Measurements from ENCODE around the gene CBARP.
"Not testable (repeated sequence)": the region's sequence is repeated elsewhere in the genome, so short reads cannot be mapped to it uniquely, and the experiment has no call there.

The CBARP gene

GRCh38 chr19:1213391-1214286, 24.2 kb downstream of the CBARP start:
- peak; percentile 31 for DNase-seq (ENCODE audit: low read depth)

DNA sequence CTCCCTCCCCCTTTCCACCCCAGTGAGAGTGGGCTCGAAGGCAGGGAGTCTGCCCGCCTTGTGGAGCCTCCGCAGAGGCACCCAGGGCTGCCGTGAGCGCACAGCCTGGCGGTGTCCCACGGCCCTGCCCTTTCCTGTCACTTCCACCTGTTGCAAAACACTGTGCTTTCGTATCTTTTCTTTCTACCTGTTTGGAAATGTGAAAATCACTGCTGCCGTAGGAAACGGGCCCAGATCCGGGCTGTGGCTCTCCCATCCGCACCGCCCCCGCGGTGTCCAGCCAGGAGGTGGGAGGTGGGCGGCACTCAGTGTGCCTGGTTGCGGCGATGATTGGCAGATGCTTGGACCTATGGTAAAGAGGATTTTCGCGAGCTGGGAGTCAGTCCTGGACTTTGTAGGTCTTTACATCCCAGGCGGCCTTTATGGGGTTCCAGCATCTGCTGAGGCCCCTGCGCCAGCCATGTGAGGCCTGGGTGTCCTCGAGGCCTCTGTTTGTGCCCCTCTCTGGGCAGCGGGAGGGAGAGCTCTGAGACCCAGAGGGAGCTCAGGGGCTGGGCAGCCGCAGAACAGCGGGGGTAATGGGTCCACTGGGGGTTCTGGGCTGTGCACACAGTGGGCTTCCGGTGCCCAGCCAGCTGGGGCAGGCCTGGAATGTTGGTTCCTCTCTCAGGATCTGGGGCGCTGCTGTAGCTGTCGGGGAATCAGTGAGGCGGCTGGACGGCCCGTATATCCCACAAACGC, 26.1 kb downstream of the CBARP start:
- DNase-seq (ENCODE audit: low read depth): no peak

DNA sequence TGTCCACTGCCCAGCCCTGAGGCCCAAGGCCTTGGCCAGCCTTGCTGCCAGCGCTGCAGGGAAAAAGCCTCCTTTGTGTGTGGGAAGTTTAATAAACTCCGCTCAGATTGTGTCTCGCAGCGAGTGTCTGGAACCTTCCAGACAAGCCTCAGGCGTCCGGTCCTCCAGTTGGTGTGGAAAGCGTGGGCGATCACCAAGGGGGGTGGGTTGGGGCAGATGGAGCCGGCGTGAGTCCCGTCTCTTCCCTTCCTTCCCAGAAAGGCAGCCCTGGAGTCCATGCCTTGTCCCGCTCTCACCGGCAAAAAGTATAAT, 27.6 kb downstream of the CBARP start:
- DNase-seq (ENCODE audit: low read depth): no peak

DNA sequence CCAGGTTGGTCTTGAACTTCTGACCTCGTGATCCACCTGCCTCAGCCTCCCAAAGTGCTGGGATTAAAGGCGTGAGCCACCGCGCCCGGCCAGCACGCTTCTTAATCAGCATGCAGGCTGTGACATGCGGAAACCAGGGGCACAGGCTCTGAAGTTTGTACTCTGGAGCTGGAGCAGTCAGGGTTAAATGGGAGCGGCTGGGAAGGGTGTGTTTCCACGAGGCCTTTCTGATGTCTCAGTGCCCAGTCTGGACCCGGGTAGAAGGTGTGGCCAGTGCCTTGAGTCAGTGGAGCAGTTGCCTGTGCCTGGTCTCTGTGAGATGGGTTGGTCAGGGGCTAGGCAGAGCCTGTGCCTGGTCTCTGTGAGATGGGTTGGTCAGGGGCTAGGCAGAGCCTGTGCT, 29.0 kb downstream of the CBARP start:
- not testable (repeated sequence) for DNase-seq (ENCODE audit: low read depth)

GRCh38 chr19:1206864-1207450, 30.8 kb downstream of the CBARP start:
- DNase-seq (ENCODE audit: low read depth): no peak

DNA sequence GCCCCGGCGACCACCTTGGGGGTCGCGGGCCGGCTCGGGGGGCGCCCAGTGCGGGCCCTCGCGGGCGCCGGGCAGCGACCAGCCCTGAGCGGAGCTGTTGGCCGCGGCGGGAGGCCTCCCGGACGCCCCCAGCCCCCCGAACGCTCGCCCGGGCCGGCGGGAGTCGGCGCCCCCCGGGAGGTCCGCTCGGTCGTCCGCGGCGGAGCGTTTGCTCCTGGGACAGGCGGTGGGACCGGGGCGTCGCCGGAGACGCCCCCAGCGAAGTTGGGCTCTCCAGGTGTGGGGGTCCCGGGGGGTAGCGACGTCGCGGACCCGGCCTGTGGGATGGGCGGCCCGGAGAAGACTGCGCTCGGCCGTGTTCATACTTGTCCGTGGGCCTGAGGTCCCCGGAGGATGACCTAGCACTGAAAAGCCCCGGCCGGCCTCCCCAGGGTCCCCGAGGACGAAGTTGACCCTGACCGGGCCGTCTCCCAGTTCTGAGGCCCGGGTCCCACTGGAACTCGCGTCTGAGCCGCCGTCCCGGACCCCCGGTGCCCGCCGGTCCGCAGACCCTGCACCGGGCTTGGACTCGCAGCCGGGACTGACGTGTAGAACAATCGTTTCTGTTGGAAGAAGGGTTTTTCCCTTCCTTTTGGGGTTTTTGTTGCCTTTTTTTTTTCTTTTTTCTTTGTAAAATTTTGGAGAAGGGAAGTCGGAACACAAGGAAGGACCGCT, 31.5 kb downstream of the CBARP start:
- DNase-seq (ENCODE audit: low read depth): no peak

DNA sequence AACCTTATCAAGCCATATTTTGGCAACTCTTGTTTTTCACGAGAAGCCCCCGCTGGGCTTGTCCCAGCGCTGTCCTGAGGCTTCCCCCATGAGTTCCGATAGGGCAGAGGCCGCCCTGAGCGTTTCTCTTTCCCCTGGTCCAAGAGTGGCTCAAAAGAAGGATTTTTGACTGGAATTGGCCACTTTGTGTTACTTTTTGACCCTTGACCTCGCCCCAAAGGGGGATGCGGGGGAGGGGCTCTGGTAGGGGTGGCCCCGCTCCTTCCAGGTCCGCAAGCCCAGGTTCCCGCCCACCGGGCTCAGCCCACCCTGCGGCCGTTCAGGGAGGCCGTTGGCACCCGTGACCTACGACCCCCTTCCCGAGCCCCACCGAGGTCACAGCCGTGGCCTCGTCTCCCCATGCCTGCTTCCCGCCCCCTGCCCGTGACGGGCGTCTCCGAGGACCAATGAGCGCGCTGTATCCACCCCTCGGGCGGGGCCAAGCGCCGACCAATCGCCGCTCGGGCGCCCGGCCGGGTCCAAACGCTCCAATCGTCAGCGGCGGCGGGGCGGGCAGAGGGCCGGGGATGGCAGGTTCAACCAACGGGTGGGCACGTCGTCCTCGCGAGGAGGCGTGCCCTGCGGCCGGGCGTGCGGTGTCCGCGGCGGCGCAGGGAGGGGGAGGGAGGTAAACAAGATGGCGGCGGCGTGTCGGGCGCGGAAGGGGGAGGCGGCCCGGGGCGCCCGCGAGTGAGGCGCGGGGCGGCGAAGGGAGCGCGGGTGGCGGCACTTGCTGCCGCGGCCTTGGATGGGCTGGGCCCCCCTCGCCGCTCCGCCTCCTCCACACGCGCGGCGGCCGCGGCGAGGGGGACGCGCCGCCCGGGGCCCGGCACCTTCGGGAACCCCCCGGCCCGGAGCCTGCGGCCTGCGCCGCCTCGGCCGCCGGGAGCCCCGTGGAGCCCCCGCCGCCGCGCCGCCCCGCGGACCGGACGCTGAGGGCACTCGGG, 32.4 kb downstream of the CBARP start, which contains the start of gene STK11:
STK11 (plus strand) TSS at position 665 of the 986 bp plus-strand sequence. CDS start 1,136 bp downstream, outside the sequence.
- DNase-seq (ENCODE audit: low read depth): peak; percentile 99

DNA sequence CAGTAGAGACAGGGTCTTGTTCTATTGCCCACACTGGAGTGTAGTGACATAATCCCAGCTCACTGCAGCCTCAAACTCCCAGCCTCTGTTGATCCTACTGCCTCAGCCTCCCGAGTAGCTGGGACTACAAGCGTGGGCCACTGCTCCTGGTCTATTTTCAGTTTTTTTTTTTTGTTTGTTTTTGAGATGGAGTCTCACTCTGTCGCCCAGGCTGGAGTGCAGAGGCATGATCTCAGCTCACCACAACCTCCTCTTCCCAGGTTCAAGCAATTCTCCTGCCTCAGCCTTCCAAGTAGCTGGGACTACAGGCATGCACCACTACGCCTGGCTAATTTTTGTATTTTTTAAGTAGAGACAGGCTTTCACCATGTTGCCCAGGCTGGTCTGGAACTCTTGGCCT, 37.2 kb downstream of the CBARP start:
- DNase-seq (ENCODE audit: low read depth): not testable (repeated sequence)

DNA sequence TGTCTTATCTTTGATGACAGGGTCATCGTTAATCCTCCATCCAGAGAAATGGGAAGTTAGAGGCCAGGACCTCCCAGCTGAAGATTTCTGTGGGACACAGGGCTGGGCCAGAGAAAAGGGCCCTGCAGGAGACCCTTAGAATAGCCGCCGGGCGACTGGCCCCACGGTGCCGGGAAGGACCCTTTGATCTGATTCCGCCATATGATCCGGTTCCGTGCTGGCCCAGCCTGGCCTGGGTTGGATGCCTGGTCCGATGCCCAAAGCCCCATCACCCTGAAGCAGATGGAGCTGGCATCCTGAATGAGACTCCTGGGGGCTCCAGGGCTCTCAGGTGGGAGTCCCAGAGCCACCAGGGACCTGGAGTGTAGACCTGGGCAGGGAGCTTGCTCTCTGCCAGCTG, 38.3 kb downstream of the CBARP start:
- no peak for DNase-seq (ENCODE audit: low read depth)

GRCh38 chr19:1189419-1189818, 48.4 kb downstream of the CBARP start:
- DNase-seq (ENCODE audit: low read depth): peak; percentile 52

DNA sequence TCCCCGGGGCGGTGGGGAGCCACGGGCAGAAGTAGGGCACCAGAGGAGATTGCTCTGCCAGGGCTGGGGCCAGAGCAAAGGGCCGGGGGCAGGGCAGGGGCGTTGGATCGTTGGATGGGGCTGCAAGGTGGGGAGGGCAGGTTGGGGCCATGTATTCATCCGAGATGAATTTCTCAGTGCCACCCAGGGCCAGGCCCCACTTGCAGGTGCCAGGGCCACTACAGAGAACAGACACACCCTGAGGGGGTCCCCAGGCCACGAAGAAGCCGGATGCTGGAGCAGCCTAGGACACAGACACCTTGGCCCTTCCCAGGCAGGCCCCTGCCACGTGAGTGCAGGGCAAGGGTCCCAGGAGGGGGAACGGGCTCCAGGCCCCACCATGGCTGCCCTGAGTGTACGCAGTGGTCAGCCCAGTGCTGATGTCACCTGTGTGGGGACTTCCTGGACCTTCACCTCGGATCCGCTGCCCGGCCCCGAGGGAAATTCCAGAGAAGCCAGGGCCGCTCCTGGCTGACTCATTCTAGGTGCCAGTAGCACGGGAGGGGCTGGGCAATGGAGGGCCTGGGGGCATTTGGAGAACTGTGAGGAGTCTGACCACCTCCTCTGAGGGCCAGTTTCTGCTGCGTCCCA, 54.1 kb downstream of the CBARP start:
- DNase-seq (ENCODE audit: low read depth): no peak

DNA sequence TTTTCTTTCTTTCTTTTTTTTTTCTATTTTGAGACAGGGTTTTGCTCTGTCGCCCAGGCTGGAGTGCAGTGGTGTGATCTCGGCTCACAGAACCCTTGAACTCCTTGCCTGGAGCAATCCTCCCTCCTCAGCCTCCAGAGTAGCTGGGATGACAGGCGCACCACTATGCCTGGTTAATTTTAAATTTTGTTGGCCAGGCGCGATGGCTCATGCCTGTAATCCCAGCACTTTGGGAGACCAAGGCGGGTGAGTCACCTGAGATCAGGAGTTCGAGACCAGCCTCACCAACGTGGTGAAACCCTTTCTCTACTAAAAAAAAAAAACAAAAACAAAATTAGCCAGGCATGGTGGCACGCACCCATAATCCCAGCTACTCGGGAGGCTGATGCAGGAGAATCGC, 55.1 kb downstream of the CBARP start:
- DNase-seq (ENCODE audit: low read depth): no peak

DNA sequence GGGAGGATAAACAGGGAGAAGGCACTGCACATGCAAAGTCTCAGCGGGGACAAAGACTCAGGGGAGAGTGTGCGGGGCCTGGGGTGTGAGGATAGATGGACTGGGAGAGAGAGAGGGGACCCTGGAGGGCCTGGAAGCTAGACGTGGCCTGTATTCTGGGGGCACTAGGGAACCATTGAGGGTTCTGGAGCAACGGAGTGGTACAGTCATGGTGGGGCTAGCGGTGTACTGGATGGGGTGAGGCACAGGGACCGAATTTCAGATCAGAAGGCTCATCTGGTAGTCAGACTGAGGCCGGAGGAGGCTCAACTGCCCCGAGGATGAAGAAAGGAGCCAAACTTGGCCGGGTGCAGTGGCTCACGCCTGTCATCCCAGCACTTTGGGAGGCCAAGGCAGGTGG, 55.7 kb downstream of the CBARP start:
- DNase-seq (ENCODE audit: low read depth): no peak

GRCh38 chr19:1181606-1182005, 56.2 kb downstream of the CBARP start:
- DNase-seq (ENCODE audit: low read depth): no peak
